ENCODE results near the gene MX1.

- TF ChIP-seq CTCF (IDR thresholded peaks at IDR 0.05) (no peak), POLR2AphosphoS5 (IDR thresholded peaks at IDR 0.05) (no peak)
Measured at GRCh38 chr21:41429925-41430491, 4.0 kb downstream of the MX1 start.
